ENCODE results near the gene CDYL. TPM values are rescaled to one million over a fixed set of nuclear protein-coding genes. Genes with fewer than 3 reads are reported as not detected.

The CDYL gene
- polyA plus RNA-seq, 1 of the 3 experiments (the other 2 are of a cell fraction), result 13.3 TPM

DNA sequence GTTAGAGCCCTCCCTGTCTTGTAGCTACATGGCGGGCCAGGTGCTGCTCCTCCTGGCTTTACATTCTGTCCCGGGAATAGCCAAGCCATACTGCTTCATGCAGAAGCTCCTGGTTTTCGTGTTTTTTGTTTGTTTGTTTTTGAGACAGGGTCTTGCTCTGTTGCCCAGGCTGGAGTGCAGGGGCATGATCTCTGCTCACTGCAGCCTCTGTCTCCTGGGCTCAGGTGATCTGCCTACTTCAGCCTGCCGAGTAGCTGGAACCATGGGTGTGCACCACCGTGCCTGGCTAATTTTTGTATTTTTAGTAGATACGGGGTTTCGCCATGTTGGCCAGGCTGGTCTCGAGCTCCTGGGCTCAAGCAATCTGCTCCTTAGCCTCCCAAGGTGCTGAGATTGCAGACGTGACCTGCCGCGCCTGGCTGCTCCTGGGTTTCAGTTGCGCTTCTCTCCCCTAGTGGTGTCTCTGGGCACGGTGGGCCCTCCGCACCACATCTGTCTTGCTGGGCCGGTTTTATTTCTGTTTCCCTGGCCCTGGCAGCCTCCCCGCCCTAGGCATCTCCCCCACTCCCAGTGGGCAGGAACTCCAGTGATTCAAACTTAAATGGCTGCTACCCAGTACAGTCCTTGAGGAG, 12.9 kb downstream of the CDYL start (continued):
- no peak for TF ChIP-seq RCOR1 (IDR thresholded peaks at IDR 0.05; ENCODE audit: low read length)
- TF ChIP-seq GABPA (IDR thresholded peaks at IDR 0.05; ENCODE audit: low read depth), result no peak
- TF ChIP-seq, protein P1, sequence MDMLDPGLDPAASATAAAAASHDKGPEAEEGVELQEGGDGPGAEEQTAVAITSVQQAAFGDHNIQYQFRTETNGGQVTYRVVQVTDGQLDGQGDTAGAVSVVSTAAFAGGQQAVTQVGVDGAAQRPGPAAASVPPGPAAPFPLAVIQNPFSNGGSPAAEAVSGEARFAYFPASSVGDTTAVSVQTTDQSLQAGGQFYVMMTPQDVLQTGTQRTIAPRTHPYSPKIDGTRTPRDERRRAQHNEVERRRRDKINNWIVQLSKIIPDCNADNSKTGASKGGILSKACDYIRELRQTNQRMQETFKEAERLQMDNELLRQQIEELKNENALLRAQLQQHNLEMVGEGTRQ (IDR thresholded peaks at IDR 0.05; ENCODE audit: borderline replicate concordance, low read depth, low read length), result no peak

DNA sequence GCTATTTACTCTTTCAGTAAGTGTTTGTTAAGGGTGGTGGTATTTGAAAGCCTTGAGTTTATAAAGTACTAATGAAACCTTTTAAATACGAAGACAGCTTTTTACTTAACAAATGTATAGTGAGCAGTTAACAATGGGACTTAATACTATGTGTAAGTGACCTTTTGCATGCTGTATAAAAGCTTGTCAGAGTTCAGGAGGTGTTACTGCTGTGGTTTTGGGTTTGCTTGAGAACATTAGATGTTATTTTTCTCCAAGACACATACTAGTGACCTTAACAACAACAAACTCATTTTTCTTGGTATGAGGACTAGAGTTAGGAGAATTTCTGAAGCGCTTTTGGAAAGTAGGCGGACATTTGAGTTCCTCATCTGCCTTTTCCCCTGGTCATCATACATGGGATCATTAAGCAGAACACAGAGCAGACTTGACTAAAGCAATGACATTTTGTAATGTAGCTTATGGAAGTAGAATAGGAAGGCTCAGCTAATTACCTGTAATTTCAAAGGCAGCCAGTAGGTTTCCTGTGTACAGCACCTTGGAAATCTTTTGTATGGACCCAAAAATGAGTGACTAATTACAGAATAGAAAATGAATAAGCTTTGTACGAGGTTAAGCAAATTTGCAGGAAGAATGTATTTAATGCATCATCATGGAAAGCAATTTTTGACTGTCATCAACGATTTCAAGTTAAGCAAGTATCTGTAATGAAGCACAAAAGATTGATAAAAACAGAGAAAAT, 14.1 kb downstream of the CDYL start:
- Histone ChIP-seq H3K4me3 (ENCODE audit: low read depth in 2 of 2, low read length in 1 of 2) (no peak overlapping the region; a peak in 1 of 4 replicates), H3K4me1 (ENCODE audit: control insufficient read depth in 1 of 2, insufficient read depth in 2 of 2, low read depth in 1 of 2, low read length in 1 of 2) (no peaks in the 10 kb centered on the region; a peak in 1 of 4 replicates), H3K9me3 (no peaks in the 10 kb centered on the region), H3K9me2 (no peaks in the 10 kb centered on the region), H3F3A (replicated peaks; ENCODE audit: insufficient read depth) (no peaks in the 10 kb centered on the region), H3K27ac (ENCODE audit: low read depth in 2 of 2, low read length in 1 of 2) (no peak overlapping the region), H3K9ac (no peak overlapping the region), H3K27me3 (ENCODE audit: insufficient read depth) (no peaks in the 10 kb centered on the region), H3K36me3 (replicated peaks in 1 of 2; ENCODE audit: control insufficient read depth in 1 of 2, insufficient read depth in 2 of 2, low read length in 1 of 2) (no peaks in the 10 kb centered on the region), H2AFZ (ENCODE audit: low read depth) (no peak overlapping the region), H3K4me2 (no peak overlapping the region), H3K79me2 (ENCODE audit: insufficient read depth) (peaks cover 98% of the 10 kb centered on the region), H4K20me1 (ENCODE audit: insufficient read depth) (peaks cover 78% of the 10 kb centered on the region)
- 81% methylated on average over 5 of the region's 5 CpGs for WGBS (ENCODE audit: low lambda C conversion rate)
- CTCF ChIA-PET, result interaction anchor here (0.6 to 1.5 kb wide), 5 partner anchors 9 to 1538 kb away, joined by 3 to 6 read pairs (median 3); no protein-coding TSS in a partner anchor
- TF ChIP-seq, protein P2, sequence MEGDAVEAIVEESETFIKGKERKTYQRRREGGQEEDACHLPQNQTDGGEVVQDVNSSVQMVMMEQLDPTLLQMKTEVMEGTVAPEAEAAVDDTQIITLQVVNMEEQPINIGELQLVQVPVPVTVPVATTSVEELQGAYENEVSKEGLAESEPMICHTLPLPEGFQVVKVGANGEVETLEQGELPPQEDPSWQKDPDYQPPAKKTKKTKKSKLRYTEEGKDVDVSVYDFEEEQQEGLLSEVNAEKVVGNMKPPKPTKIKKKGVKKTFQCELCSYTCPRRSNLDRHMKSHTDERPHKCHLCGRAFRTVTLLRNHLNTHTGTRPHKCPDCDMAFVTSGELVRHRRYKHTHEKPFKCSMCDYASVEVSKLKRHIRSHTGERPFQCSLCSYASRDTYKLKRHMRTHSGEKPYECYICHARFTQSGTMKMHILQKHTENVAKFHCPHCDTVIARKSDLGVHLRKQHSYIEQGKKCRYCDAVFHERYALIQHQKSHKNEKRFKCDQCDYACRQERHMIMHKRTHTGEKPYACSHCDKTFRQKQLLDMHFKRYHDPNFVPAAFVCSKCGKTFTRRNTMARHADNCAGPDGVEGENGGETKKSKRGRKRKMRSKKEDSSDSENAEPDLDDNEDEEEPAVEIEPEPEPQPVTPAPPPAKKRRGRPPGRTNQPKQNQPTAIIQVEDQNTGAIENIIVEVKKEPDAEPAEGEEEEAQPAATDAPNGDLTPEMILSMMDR (IDR thresholded peaks at IDR 0.05), result peak; percentile 30; the same call in 1 of the 2 replicates
- no peak for TF ChIP-seq NFIC (IDR thresholded peaks at IDR 0.05; ENCODE audit: borderline replicate concordance)
- POLR2A ChIA-PET, result no interaction called here
- no peak for DNase-seq

DNA sequence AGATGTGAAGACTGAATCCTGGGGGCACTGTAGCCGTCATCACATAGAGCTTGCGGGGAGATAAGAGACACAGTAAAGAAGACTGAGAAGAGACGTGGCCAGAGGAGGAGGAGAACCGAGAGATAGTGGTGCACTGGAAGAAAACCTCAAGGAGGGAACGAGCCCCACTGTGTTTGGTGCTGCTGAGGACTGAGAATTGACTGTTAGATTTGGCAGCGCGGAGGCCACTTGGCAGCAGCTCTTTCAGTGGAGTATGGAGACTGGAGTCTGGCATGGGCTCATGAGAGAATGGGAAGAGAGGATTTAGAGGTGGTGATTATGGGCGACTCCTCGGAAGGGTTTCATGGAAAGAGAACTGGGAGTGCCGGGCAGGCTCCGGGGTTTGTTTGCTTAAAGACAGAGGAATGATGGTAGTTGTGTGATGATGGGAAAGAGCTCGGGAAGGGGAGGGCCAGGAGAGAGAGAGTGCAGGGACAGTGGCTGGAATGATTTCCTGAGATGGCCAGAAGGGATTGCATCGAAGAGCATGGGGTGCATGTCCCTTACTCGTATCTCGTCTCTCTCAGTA, 18.0 kb downstream of the CDYL start:
- no peak overlapping the region for H3K27ac ChIP-seq (ENCODE audit: low read depth in 2 of 2, low read length in 1 of 2)
- no peak overlapping the region for H3K4me3 ChIP-seq (ENCODE audit: low read depth in 2 of 2, low read length in 1 of 2)
- DNase-seq, result no peak
- CTCF ChIA-PET, result interaction anchor here (0.6 kb wide), 1 partner anchor 129 kb away, joined by 3 read pairs; no protein-coding TSS in a partner anchor
- H3K9me3 ChIP-seq, result no peaks in the 10 kb centered on the region
- H2AFZ ChIP-seq (ENCODE audit: low read depth), result no peak overlapping the region
- POLR2A ChIA-PET, result no interaction called here
- TF ChIP-seq FOSL2 (IDR thresholded peaks at IDR 0.05; ENCODE audit: borderline replicate concordance, low read depth) (no peak), ZBTB33 (IDR thresholded peaks at IDR 0.05; ENCODE audit: borderline replicate concordance, low read depth) (no peak), YY1 (IDR thresholded peaks at IDR 0.05; ENCODE audit: low read depth) (no peak), NFIC (IDR thresholded peaks at IDR 0.05; ENCODE audit: borderline replicate concordance) (no peak), GABPA (IDR thresholded peaks at IDR 0.05; ENCODE audit: low read depth) (no peak)
- TF ChIP-seq, protein P3, sequence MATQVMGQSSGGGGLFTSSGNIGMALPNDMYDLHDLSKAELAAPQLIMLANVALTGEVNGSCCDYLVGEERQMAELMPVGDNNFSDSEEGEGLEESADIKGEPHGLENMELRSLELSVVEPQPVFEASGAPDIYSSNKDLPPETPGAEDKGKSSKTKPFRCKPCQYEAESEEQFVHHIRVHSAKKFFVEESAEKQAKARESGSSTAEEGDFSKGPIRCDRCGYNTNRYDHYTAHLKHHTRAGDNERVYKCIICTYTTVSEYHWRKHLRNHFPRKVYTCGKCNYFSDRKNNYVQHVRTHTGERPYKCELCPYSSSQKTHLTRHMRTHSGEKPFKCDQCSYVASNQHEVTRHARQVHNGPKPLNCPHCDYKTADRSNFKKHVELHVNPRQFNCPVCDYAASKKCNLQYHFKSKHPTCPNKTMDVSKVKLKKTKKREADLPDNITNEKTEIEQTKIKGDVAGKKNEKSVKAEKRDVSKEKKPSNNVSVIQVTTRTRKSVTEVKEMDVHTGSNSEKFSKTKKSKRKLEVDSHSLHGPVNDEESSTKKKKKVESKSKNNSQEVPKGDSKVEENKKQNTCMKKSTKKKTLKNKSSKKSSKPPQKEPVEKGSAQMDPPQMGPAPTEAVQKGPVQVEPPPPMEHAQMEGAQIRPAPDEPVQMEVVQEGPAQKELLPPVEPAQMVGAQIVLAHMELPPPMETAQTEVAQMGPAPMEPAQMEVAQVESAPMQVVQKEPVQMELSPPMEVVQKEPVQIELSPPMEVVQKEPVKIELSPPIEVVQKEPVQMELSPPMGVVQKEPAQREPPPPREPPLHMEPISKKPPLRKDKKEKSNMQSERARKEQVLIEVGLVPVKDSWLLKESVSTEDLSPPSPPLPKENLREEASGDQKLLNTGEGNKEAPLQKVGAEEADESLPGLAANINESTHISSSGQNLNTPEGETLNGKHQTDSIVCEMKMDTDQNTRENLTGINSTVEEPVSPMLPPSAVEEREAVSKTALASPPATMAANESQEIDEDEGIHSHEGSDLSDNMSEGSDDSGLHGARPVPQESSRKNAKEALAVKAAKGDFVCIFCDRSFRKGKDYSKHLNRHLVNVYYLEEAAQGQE (IDR thresholded peaks at IDR 0.05; ENCODE audit: low read depth, low read length), result no peak
- TF ChIP-seq, protein P2 (IDR thresholded peaks at IDR 0.05), result no peak
- no peaks in the 10 kb centered on the region for H3K36me3 ChIP-seq (replicated peaks in 1 of 2; ENCODE audit: control insufficient read depth in 1 of 2, insufficient read depth in 2 of 2, low read length in 1 of 2)
- 87% methylated on average over 15 of the region's 15 CpGs for WGBS (ENCODE audit: low lambda C conversion rate)
- no peaks in the 10 kb centered on the region for H3K27me3 ChIP-seq (ENCODE audit: insufficient read depth)
- H3K4me1 ChIP-seq (ENCODE audit: control insufficient read depth in 1 of 2, insufficient read depth in 2 of 2, low read depth in 1 of 2, low read length in 1 of 2), result no peaks in the 10 kb centered on the region
- no peak overlapping the region for H3K4me2 ChIP-seq
- H3F3A ChIP-seq (replicated peaks; ENCODE audit: insufficient read depth), result no peaks in the 10 kb centered on the region
- H3K9ac ChIP-seq, result no peak overlapping the region
- no peaks in the 10 kb centered on the region for H3K9me2 ChIP-seq
- peaks cover 100% of the 10 kb centered on the region for H3K79me2 ChIP-seq (ENCODE audit: insufficient read depth)
- H4K20me1 ChIP-seq (ENCODE audit: insufficient read depth), result peaks cover 42% of the 10 kb centered on the region
